ENCODE data around the gene POC1A. TPM values are rescaled to one million over a fixed set of nuclear protein-coding genes. Genes with fewer than 3 reads are reported as not detected.

POC1A gene
- total RNA-seq, 2 experiments from 2014 or later = 0.22 to 0.39 TPM

- ChIA-PET POLR2A (no interaction called here), CTCF (no interaction called here)
- no peak overlapping the region for H3K27ac Mint-ChIP-seq
Observed at GRCh38 chr3:52039846-52040245, 114.4 kb downstream of the POC1A start.

DNA sequence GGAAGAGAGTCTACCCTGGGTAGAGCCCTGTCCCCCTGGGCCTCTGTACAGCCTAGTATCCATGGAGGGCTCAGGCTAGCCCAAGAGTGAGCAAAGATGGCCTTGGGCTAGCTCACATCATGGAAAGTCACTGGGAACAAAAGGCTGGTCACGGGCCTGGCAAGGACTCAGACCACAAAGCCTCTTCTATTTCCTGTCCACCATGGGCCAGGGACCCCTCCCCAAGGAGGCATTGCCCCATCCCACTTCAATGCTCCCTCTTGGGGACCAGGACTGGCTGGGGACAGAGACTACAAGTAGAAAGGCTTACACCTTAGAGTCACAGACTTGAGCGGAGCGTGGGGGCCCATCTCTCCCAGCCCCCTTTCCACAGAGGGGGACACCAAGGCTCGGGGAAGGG is 114.8 kb downstream of the POC1A start:
- Histone ChIP-seq H3K27me3 (ENCODE audit: control insufficient read depth in 1 of 2, insufficient read depth in 2 of 2, low read length in 2 of 2) (no peaks in the 10 kb centered on the region), H3K36me3 (ENCODE audit: insufficient read depth, low read length) (no peaks in the 10 kb centered on the region), H3K4me1 (ENCODE audit: insufficient read depth, low read length) (peaks cover 17% of the 10 kb centered on the region), H3K4me3 (ENCODE audit: low read length) (no peak overlapping the region), H3K9me3 (ENCODE audit: control insufficient read depth in 1 of 2, insufficient read depth in 1 of 2, low read length in 2 of 2) (no peaks in the 10 kb centered on the region), H3K27ac (ENCODE audit: low read depth in 1 of 2, low read length in 2 of 2) (no peak overlapping the region)
- DNase-seq (no peak), ATAC-seq (ENCODE audit: poor library complexity) (no peak)
- ChIA-PET POLR2A (no interaction called here), CTCF (no interaction called here)
- intact Hi-C loops (cut with DNase I, micrococcal nuclease) = no loop called here
- no peak overlapping the region for H3K4me3 Mint-ChIP-seq
- no peaks in the 10 kb centered on the region for H3K27me3 Mint-ChIP-seq
- no peak overlapping the region for H3K27ac Mint-ChIP-seq
- no peaks in the 10 kb centered on the region for H3K36me3 Mint-ChIP-seq (ENCODE audit: low read depth)
- no peaks in the 10 kb centered on the region for H3K9me3 Mint-ChIP-seq
- TF ChIP-seq, protein P1, sequence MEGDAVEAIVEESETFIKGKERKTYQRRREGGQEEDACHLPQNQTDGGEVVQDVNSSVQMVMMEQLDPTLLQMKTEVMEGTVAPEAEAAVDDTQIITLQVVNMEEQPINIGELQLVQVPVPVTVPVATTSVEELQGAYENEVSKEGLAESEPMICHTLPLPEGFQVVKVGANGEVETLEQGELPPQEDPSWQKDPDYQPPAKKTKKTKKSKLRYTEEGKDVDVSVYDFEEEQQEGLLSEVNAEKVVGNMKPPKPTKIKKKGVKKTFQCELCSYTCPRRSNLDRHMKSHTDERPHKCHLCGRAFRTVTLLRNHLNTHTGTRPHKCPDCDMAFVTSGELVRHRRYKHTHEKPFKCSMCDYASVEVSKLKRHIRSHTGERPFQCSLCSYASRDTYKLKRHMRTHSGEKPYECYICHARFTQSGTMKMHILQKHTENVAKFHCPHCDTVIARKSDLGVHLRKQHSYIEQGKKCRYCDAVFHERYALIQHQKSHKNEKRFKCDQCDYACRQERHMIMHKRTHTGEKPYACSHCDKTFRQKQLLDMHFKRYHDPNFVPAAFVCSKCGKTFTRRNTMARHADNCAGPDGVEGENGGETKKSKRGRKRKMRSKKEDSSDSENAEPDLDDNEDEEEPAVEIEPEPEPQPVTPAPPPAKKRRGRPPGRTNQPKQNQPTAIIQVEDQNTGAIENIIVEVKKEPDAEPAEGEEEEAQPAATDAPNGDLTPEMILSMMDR (IDR thresholded peaks at IDR 0.05) = no peak
- H3K4me1 Mint-ChIP-seq (ENCODE audit: low read depth) = peaks cover 7% of the 10 kb centered on the region

More at GRCh38 chr3:52039846-52040245, 114.4 kb downstream of the POC1A start:
- H3K9me3 ChIP-seq (ENCODE audit: control insufficient read depth in 1 of 2, insufficient read depth in 1 of 2, low read length in 2 of 2) = no peaks in the 10 kb centered on the region
- ATAC-seq (ENCODE audit: poor library complexity) = no peak
- no peaks in the 10 kb centered on the region for H3K36me3 Mint-ChIP-seq (ENCODE audit: low read depth)
- H3K27me3 Mint-ChIP-seq = no peaks in the 10 kb centered on the region
- no peak for DNase-seq
- intact Hi-C loops (cut with DNase I, micrococcal nuclease) = no loop called here
- H3K27ac ChIP-seq (ENCODE audit: low read depth in 1 of 2, low read length in 2 of 2) = no peak overlapping the region
- H3K27me3 ChIP-seq (ENCODE audit: control insufficient read depth in 1 of 2, insufficient read depth in 2 of 2, low read length in 2 of 2) = no peaks in the 10 kb centered on the region
- peaks cover 7% of the 10 kb centered on the region for H3K4me1 Mint-ChIP-seq (ENCODE audit: low read depth)
- TF ChIP-seq, protein P1 (IDR thresholded peaks at IDR 0.05) = no peak
- no peak overlapping the region for H3K4me3 Mint-ChIP-seq
- peaks cover 17% of the 10 kb centered on the region for H3K4me1 ChIP-seq (ENCODE audit: insufficient read depth, low read length)
- H3K36me3 ChIP-seq (ENCODE audit: insufficient read depth, low read length) = no peaks in the 10 kb centered on the region
- no peak overlapping the region for H3K4me3 ChIP-seq (ENCODE audit: low read length)
- no peaks in the 10 kb centered on the region for H3K9me3 Mint-ChIP-seq

DNA sequence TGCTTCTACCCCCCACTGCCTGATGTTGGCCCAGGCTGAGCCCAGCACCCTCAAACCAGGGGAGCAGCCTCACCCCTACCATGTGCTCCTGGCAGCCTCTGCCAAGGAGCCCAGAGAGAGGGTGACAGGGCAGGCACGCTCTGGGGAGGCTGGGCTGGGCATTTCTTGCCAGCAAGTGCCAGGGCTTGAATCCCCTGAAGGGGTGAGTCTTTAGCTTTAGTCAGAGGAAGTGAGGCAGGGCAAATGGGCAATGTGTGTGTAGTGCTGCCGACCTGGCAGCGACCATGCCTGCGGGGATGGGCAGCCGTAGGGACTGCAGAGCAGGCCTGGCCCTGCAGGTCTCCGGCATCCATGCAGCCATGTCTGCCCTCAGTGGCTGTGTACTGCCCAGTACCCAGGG is 116.0 kb downstream of the POC1A start:
- ATAC-seq (ENCODE audit: poor library complexity) (no peak), DNase-seq (no peak)
- intact Hi-C loops (cut with DNase I, micrococcal nuclease) = no loop called here
- Histone ChIP-seq H3K36me3 (ENCODE audit: insufficient read depth, low read length) (no peaks in the 10 kb centered on the region), H3K9me3 (ENCODE audit: control insufficient read depth in 1 of 2, insufficient read depth in 1 of 2, low read length in 2 of 2) (no peaks in the 10 kb centered on the region), H3K4me1 (ENCODE audit: insufficient read depth, low read length) (peaks cover 6% of the 10 kb centered on the region), H3K27me3 (ENCODE audit: control insufficient read depth in 1 of 2, insufficient read depth in 2 of 2, low read length in 2 of 2) (no peaks in the 10 kb centered on the region), H3K27ac (ENCODE audit: low read depth in 1 of 2, low read length in 2 of 2) (no peak overlapping the region), H3K4me3 (ENCODE audit: low read length) (no peak overlapping the region)
- Mint-ChIP-seq H3K36me3 (ENCODE audit: low read depth) (no peaks in the 10 kb centered on the region), H3K27me3 (no peaks in the 10 kb centered on the region), H3K9me3 (no peaks in the 10 kb centered on the region), H3K4me1 (ENCODE audit: low read depth) (peaks cover 7% of the 10 kb centered on the region), H3K4me3 (no peak overlapping the region), H3K27ac (no peak overlapping the region)
- ChIA-PET POLR2A (interaction anchor here (1.1 kb wide), 1 partner anchor 18 kb away, joined by 3 read pairs; the partner anchor contains the start of gene DUSP7), CTCF (interaction anchor here (0.5 kb wide), 1 partner anchor 37 kb away, joined by 3 read pairs; no protein-coding TSS in a partner anchor)
- TF ChIP-seq, protein P1 (IDR thresholded peaks at IDR 0.05) = no peak

Measured in CD4-positive, alpha-beta T cell (primary cell).